Sigmoid colon (tissue), 7 donors: ENCODE results near the gene KLK7. TPM values are rescaled to one million over a fixed set of nuclear protein-coding genes. Genes with fewer than 3 reads are reported as not detected.
A peak's percentile ranks its signal among the peaks of the same experiment; 100 is the strongest.
"Not testable (repeated sequence)": the region's sequence is repeated elsewhere in the genome, so short reads cannot be mapped to it uniquely, and the experiment has no call there.

Source experiments
- DNase-seq: peaks from one replicate; pipeline ENCODE4 v3.0.0-alpha.2; 2019
- H3K27ac ChIP-seq, 4 donors: fragments of 200-600 bp; sonication (generic); one replicate each; pipeline ENCODE4 v1.5.1; 2016 to 2019; ENCODE audit warnings: mild to moderate bottlenecking in 1 of 4
- H3K27me3 ChIP-seq, 3 donors: fragments of 200-600 bp; sonication (generic); one replicate each; pipeline ENCODE4 v1.5.1; 2019; ENCODE audit warnings: mild to moderate bottlenecking in 1 of 3
- H3K36me3 ChIP-seq, 4 donors: fragments of 200-600 bp; sonication (generic); one replicate each; pipeline ENCODE4 v1.5.1; 2016 to 2019
- H3K4me1 ChIP-seq, 4 donors: fragments of 200-600 bp; sonication (generic); one replicate each; pipeline ENCODE4 v1.5.1; 2017 to 2019
- H3K4me3 ChIP-seq, 4 donors: fragments of 200-600 bp; sonication (generic); one replicate each; pipeline ENCODE4 v1.5.1; 2017 to 2019; ENCODE audit warnings: mild to moderate bottlenecking in 2 of 4, moderate library complexity in 1 of 4
- H3K9me3 ChIP-seq, 4 donors: fragments of 200-600 bp in 3 of 4; sonication (generic) in 3 of 4; one replicate each; pipeline versions ENCODE4 v1.5.1 to v1.6.1; 2013 to 2019
- CTCF ChIP-seq, 4 experiments: fragments of 450-650 bp in 3 of 4; fragments of 200-600 bp in 1 of 4; IDR thresholded peaks; one replicate each; pipeline ENCODE4 v1.5.1; 2016 to 2019; ENCODE audit warnings: antibody characterized with exemption in 4 of 4, mild to moderate bottlenecking in 3 of 4, moderate library complexity in 2 of 4
- EP300 ChIP-seq, 4 donors: sonication (generic); formaldehyde crosslinking; IDR thresholded peaks; one replicate each; pipeline ENCODE4 v1.6.1; 2017; ENCODE audit warnings: antibody characterized with exemption in 4 of 4
- POLR2A ChIP-seq, 2 donors: fragments of 450-650 bp; IDR thresholded peaks; one replicate each; pipeline ENCODE4 v1.6.1; 2016; ENCODE audit warnings: antibody characterized with exemption in 2 of 2, mild to moderate bottlenecking in 2 of 2, moderate library complexity in 2 of 2
- POLR2AphosphoS5 ChIP-seq, 4 donors: sonication (generic); formaldehyde crosslinking; IDR thresholded peaks; one replicate each; pipeline ENCODE4 v1.6.1; 2017; ENCODE audit warnings: antibody characterized with exemption in 4 of 4
- WGBS, 2 donors: extraction: QIAGEN DNeasy Blood & Tissue Kit; methylation state at CpG; one replicate each; pipeline ENCODE4 v1.1.7; 2013; 5-methylcytosine and 5-hydroxymethylcytosine counted together
- intact Hi-C: fragments of 100-400 bp; cut with DNase I; formaldehyde crosslinking; loops from one replicate; pipeline ENCODE4 v1.15.1; 2023
- polyA plus RNA-seq, 3 donors: library from polyadenylated mRNA; stranded (reverse); fragments of 200-250 nt; gene quantifications; one replicate each; pipeline ENCODE4 v1.2.3, GENCODE V29; 2013
- total RNA-seq, 4 donors: library from RNA; depleted of rRNA; stranded (reverse); fragments of >200 nt; gene quantifications; one replicate each; pipeline ENCODE4 v1.1.0, GENCODE V29; 2016
- donor health status: healthy with polysubstance abuse.
- donor health status: Bipolar disorder and iron deficiency.
- donor health status: healthy.

Gene KLK7
- total and polyA plus RNA-seq, 7 donors = not detected

GRCh38 chr19:50992666-50993035 lies 8.9 kb upstream of the KLK7 start:
- no peaks in the 10 kb centered on the region for H3K4me1 ChIP-seq
- DNase-seq = peak; percentile 2
- 52 to 75% methylated on average over 2 of the region's 2 CpGs for WGBS, 2 donors
- no peak for TF ChIP-seq CTCF (IDR thresholded peaks at IDR 0.05)
- TF ChIP-seq POLR2A (IDR thresholded peaks at IDR 0.05) = no peak
- no peak for TF ChIP-seq EP300 (IDR thresholded peaks at IDR 0.05)
- no peak for TF ChIP-seq POLR2AphosphoS5 (IDR thresholded peaks at IDR 0.05)
- H3K4me3 ChIP-seq = no peak overlapping the region
- no peak overlapping the region for H3K27ac ChIP-seq
- intact Hi-C loops = no loop called here
- H3K9me3 ChIP-seq = no peaks in the 10 kb centered on the region
- H3K27me3 ChIP-seq = no peaks in the 10 kb centered on the region
- H3K36me3 ChIP-seq = no peaks in the 10 kb centered on the region

DNA sequence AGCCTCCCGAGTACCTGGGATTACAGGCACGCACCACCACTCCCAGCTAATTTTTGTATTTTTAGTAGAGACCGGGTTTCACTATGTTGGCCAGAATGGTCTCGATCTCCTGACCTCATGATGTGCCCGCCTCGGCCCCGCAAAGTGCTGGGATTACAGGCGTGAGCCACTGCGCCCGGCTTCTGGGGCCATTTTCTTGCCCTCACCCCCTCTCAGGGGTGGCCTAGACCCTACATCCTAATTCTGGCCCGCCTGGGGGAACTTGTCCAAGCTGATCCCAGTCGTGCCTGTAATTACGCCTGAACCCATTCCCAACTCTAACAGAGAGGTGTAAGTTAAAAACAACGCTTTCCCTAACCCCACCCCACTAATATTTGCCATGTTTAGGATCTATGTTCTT lies 699 bp upstream of the KLK7 start:
- intact Hi-C loops, H3K36me3 ChIP-seq, H3K9me3 ChIP-seq, H3K4me1 ChIP-seq, H3K4me3 ChIP-seq, H3K27ac ChIP-seq: not testable (repeated sequence)
- peak; percentile 28 for DNase-seq
- H3K27me3 ChIP-seq = peaks cover 5 to 33% (median 7%) of the 10 kb centered on the region in 3 donors
- WGBS, 2 donors = 85 to 87% methylated on average over 14 of the region's 14 CpGs

- H3K9me3 ChIP-seq = no peaks in the 10 kb centered on the region
- no peak overlapping the region for H3K4me3 ChIP-seq
- TF ChIP-seq EP300 (IDR thresholded peaks at IDR 0.05) (no peak), POLR2AphosphoS5 (IDR thresholded peaks at IDR 0.05) (no peak), POLR2A (IDR thresholded peaks at IDR 0.05) (no peak), CTCF (IDR thresholded peaks at IDR 0.05) (no peak)
- H3K27me3 ChIP-seq = peaks cover 5 to 43% (median 7%) of the 10 kb centered on the region in 3 donors
- intact Hi-C loops = no loop called here
- no peaks in the 10 kb centered on the region for H3K4me1 ChIP-seq
- no peak overlapping the region for H3K27ac ChIP-seq
- H3K36me3 ChIP-seq = no peaks in the 10 kb centered on the region
- peak; percentile 30 for DNase-seq
- 79 to 81% methylated on average over 4 of the region's 4 CpGs for WGBS, 2 donors
Observed at GRCh38 chr19:50982186-50982585, 1.5 kb downstream of the KLK7 start.

DNA sequence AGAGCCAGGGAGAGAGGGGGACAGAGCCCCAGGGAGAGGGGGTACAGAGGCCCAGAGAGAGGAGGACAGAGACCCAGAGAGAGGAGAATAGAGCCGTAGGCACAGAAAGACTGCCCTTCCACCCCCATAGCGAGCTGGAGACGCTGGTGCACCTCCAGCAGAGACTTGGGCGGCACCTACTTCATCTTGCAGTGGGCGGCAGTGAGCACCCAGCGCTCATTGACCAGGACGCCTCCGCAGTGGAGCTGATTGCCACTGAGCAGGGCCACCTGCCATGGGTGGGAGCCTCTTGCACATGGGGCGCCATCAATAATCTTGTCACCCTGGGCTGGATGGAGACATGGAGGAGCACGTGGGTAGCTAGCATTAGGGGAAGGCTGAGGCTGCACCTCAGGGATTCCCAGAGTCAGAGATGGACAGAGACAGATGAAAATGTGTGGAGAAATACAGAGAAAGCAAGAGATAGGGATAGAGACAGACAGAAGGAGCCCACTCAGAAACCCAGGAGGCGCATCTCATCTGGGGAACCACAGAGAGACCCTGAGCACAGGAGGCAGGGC lies 2.0 kb downstream of the KLK7 start:
- no peaks in the 10 kb centered on the region for H3K4me1 ChIP-seq
- H3K36me3 ChIP-seq = no peaks in the 10 kb centered on the region
- H3K9me3 ChIP-seq = no peaks in the 10 kb centered on the region
- H3K27me3 ChIP-seq = peaks cover 5 to 48% (median 7%) of the 10 kb centered on the region in 3 donors
- DNase-seq = peak; percentile 37
- intact Hi-C loops = no loop called here
- no peak overlapping the region for H3K27ac ChIP-seq
- no peak overlapping the region for H3K4me3 ChIP-seq
- TF ChIP-seq POLR2AphosphoS5 (IDR thresholded peaks at IDR 0.05) = no peak
- TF ChIP-seq POLR2A (IDR thresholded peaks at IDR 0.05) = no peak
- TF ChIP-seq EP300 (IDR thresholded peaks at IDR 0.05) = no peak
- no peak for TF ChIP-seq CTCF (IDR thresholded peaks at IDR 0.05)
- 64 to 71% methylated on average over 11 of the region's 11 CpGs for WGBS, 2 donors

DNA sequence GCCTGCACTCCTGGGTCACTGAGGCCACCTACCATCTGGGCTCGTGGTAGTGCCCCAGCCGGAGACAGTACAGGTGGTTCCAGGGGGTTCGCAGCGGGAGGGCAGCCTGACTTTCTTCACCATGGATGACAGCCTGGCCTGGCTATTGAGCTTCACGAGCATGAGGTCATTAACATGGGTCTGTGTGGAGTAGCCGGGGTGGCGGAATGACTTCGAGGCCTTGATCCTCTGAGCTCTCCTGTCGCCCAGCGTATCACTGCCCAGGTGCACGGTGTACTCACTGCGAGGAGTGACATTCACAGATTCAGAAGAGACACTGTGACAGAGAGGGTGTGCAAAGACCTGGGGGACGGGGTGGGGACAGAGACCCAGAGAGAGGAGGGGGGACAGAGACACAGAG lies 3.5 kb downstream of the KLK7 start:
- Histone ChIP-seq H3K27me3 (peaks cover 5 to 55% (median 13%) of the 10 kb centered on the region in 3 donors), H3K27ac (no peak overlapping the region), H3K9me3 (no peaks in the 10 kb centered on the region), H3K4me1 (no peaks in the 10 kb centered on the region), H3K36me3 (no peaks in the 10 kb centered on the region), H3K4me3 (no peak overlapping the region)
- intact Hi-C loops = no loop called here
- TF ChIP-seq POLR2A (IDR thresholded peaks at IDR 0.05) (no peak), CTCF (IDR thresholded peaks at IDR 0.05) (no peak), EP300 (IDR thresholded peaks at IDR 0.05) (no peak), POLR2AphosphoS5 (IDR thresholded peaks at IDR 0.05) (no peak)
- DNase-seq = peak; percentile 45
- 59 to 60% methylated on average over 13 of the region's 13 CpGs for WGBS, 2 donors
